DOHH2 (cell line): ENCODE data around the gene OXTR.

ENCODE experiments used
- EZH2phosphoT487 ChIP-seq: fragments of 200-600 bp; sonication (generic); IDR thresholded peaks from 2 replicates; pipeline ENCODE4 v1.6.1; 2017; ENCODE audit warnings: borderline replicate concordance, mild to moderate bottlenecking, antibody characterized with exemption, low read length, moderate library complexity, mixed read lengths
- TF ChIP-seq, protein P1 (sequence below): fragments of 200-600 bp; sonication (generic); IDR thresholded peaks from one replicate; pipeline ENCODE4 v1.5.1; 2014; ENCODE audit warnings: antibody characterized with exemption, mild to moderate bottlenecking, low read depth, low read length; ENCODE audit not compliant: poor library complexity, severe bottlenecking

- TF ChIP-seq, protein P1, sequence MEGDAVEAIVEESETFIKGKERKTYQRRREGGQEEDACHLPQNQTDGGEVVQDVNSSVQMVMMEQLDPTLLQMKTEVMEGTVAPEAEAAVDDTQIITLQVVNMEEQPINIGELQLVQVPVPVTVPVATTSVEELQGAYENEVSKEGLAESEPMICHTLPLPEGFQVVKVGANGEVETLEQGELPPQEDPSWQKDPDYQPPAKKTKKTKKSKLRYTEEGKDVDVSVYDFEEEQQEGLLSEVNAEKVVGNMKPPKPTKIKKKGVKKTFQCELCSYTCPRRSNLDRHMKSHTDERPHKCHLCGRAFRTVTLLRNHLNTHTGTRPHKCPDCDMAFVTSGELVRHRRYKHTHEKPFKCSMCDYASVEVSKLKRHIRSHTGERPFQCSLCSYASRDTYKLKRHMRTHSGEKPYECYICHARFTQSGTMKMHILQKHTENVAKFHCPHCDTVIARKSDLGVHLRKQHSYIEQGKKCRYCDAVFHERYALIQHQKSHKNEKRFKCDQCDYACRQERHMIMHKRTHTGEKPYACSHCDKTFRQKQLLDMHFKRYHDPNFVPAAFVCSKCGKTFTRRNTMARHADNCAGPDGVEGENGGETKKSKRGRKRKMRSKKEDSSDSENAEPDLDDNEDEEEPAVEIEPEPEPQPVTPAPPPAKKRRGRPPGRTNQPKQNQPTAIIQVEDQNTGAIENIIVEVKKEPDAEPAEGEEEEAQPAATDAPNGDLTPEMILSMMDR = no peak
- no peak for TF ChIP-seq EZH2phosphoT487
Measured at GRCh38 chr3:8810561-8810960, 41.1 kb upstream of the OXTR start.
